ENCODE results near the gene FASN. TPM values are rescaled to one million over a fixed set of nuclear protein-coding genes. Genes with fewer than 3 reads are reported as not detected.

Gene FASN
- total RNA-seq, 2 experiments from 2014 or later = 111 to 364 TPM

DNA sequence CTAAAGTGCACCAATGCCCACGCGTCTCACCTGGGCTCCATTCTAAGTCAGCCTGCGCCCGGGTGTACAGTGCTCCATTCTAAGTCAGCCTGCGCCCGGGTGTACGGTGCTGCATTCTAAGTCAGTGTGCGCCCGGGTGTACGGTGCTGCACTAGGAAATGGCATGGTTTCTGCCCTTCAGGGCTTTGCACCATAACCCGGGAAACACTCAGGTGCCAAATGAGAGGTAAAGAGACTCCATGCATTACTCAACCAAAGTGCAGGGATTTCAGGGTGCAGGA, 29.2 kb upstream of the FASN start:
- TF ChIP-seq CTCF (conservative IDR thresholded peaks at IDR 0.05; ENCODE audit: low read length) (no peak), EZH2phosphoT487 (IDR thresholded peaks at IDR 0.05; ENCODE audit: borderline replicate concordance, low read depth, low read length) (no peak)
- H3K4me3 ChIP-seq (ENCODE audit: low read depth, low read length, poor library complexity, severe bottlenecking) = no peak overlapping the region
- no peaks in the 10 kb centered on the region for H4K20me1 ChIP-seq (ENCODE audit: insufficient read depth, low read length)
- ChIA-PET CTCF (ENCODE audit: unreplicated experiment) (no interaction called here), POLR2A (interaction anchor here (1.4 kb wide), 1 partner anchor 89 kb away, joined by 4 read pairs; the partner anchor contains the start of gene DCXR)
- intact Hi-C loops (cut with micrococcal nuclease; ENCODE audit: unreplicated experiment) = no loop called here
- no peak overlapping the region for H2AFZ ChIP-seq (ENCODE audit: low read length)
- no peak overlapping the region for H3K4me2 ChIP-seq (ENCODE audit: low read length)
- no peaks in the 10 kb centered on the region for H3K9me2 ChIP-seq (ENCODE audit: insufficient read depth, low read length)
- H3K4me1 ChIP-seq (ENCODE audit: insufficient read depth, low read length, poor library complexity, severe bottlenecking) = peaks cover 10% of the 10 kb centered on the region
- no peak for DNase-seq (ENCODE audit: low spot score)
- H3K27ac ChIP-seq (ENCODE audit: low read depth, low read length, poor library complexity, severe bottlenecking) = no peak overlapping the region
- H3K36me3 ChIP-seq (ENCODE audit: insufficient read depth, low read length) = no peaks in the 10 kb centered on the region
- no TSS peak for BruUV-seq (replicated peaks)
- H3K9me3 ChIP-seq (ENCODE audit: low read length) = no peaks in the 10 kb centered on the region
- no peaks in the 10 kb centered on the region for H3K79me2 ChIP-seq (ENCODE audit: insufficient read depth, low read depth, low read length)

GRCh38 chr17:82126556-82127314, 28.7 kb upstream of the FASN start:
- peaks cover 13% of the 10 kb centered on the region for H3K4me1 ChIP-seq (ENCODE audit: insufficient read depth, low read length, poor library complexity, severe bottlenecking)
- intact Hi-C loops (cut with micrococcal nuclease; ENCODE audit: unreplicated experiment) = no loop called here
- no peaks in the 10 kb centered on the region for H3K9me2 ChIP-seq (ENCODE audit: insufficient read depth, low read length)
- H3K9me3 ChIP-seq (ENCODE audit: low read length) = no peaks in the 10 kb centered on the region
- DNase-seq (ENCODE audit: low spot score) = peak; percentile 46
- POLR2A ChIA-PET = interaction anchor here (0.7 to 1.4 kb wide), 3 partner anchors 11 to 90 kb away, joined by 3 to 4 read pairs (median 3); partner anchors contain the start of gene DCXR
- H3K27ac ChIP-seq (ENCODE audit: low read depth, low read length, poor library complexity, severe bottlenecking) = no peak overlapping the region
- H3K36me3 ChIP-seq (ENCODE audit: insufficient read depth, low read length) = no peaks in the 10 kb centered on the region
- CTCF ChIA-PET (ENCODE audit: unreplicated experiment) = no interaction called here
- TF ChIP-seq CTCF (conservative IDR thresholded peaks at IDR 0.05; ENCODE audit: low read length) = no peak
- H3K4me2 ChIP-seq (ENCODE audit: low read length) = no peak overlapping the region
- BruUV-seq (replicated peaks) = no TSS peak
- H4K20me1 ChIP-seq (ENCODE audit: insufficient read depth, low read length) = no peaks in the 10 kb centered on the region
- no peak overlapping the region for H2AFZ ChIP-seq (ENCODE audit: low read length)
- H3K4me3 ChIP-seq (ENCODE audit: low read depth, low read length, poor library complexity, severe bottlenecking) = no peak overlapping the region
- no peaks in the 10 kb centered on the region for H3K79me2 ChIP-seq (ENCODE audit: insufficient read depth, low read depth, low read length)

GRCh38 chr17:82124101-82124500, 26.1 kb upstream of the FASN start:
- BruUV-seq (replicated peaks) = no TSS peak
- H3K27ac ChIP-seq (ENCODE audit: low read depth, low read length, poor library complexity, severe bottlenecking) = no peak overlapping the region
- H3K4me2 ChIP-seq (ENCODE audit: low read length) = no peak overlapping the region
- no peaks in the 10 kb centered on the region for H4K20me1 ChIP-seq (ENCODE audit: insufficient read depth, low read length)
- peaks cover 13% of the 10 kb centered on the region for H3K4me1 ChIP-seq (ENCODE audit: insufficient read depth, low read length, poor library complexity, severe bottlenecking)
- no peaks in the 10 kb centered on the region for H3K9me3 ChIP-seq (ENCODE audit: low read length)
- intact Hi-C loops (cut with micrococcal nuclease; ENCODE audit: unreplicated experiment) = no loop called here
- H2AFZ ChIP-seq (ENCODE audit: low read length) = no peak overlapping the region
- POLR2A ChIA-PET = interaction anchor here (0.6 to 1.1 kb wide), 3 partner anchors 13 to 48 kb away, joined by 4 read pairs; no protein-coding TSS in a partner anchor
- no peaks in the 10 kb centered on the region for H3K36me3 ChIP-seq (ENCODE audit: insufficient read depth, low read length)
- no peak overlapping the region for H3K4me3 ChIP-seq (ENCODE audit: low read depth, low read length, poor library complexity, severe bottlenecking)
- CTCF ChIA-PET (ENCODE audit: unreplicated experiment) = interaction anchor here (0.6 kb wide), 1 partner anchor 89 kb away, joined by 3 read pairs; no protein-coding TSS in a partner anchor
- DNase-seq (ENCODE audit: low spot score) = no peak
- no peak for TF ChIP-seq CTCF (conservative IDR thresholded peaks at IDR 0.05; ENCODE audit: low read length)
- TF ChIP-seq EZH2phosphoT487 (IDR thresholded peaks at IDR 0.05; ENCODE audit: borderline replicate concordance, low read depth, low read length) = no peak
- no peaks in the 10 kb centered on the region for H3K9me2 ChIP-seq (ENCODE audit: insufficient read depth, low read length)
- H3K79me2 ChIP-seq (ENCODE audit: insufficient read depth, low read depth, low read length) = no peaks in the 10 kb centered on the region
